Trophoblast cell (in vitro differentiated cells and primary cell): Measurements from ENCODE around the gene FNIP1.

Experiments used
- DNase-seq, 2 donors: peaks; one replicate each; pipeline ENCODE4 v3.0.0-alpha.2; 2016
- H2AFZ ChIP-seq: 2 replicates; pipeline ENCODE4 v1.6.1; 2013; ENCODE audit warnings: low read length, moderate library complexity, mild to moderate bottlenecking; ENCODE audit not compliant: insufficient read depth, poor library complexity
- H2AK5ac ChIP-seq: 2 replicates; pipeline ENCODE4 v1.6.1; 2013; ENCODE audit warnings: mild to moderate bottlenecking, low read length
- H2BK120ac ChIP-seq: 2 replicates; pipeline ENCODE4 v1.6.1; 2013; ENCODE audit warnings: low read length, mild to moderate bottlenecking, moderate library complexity; ENCODE audit not compliant: insufficient read depth, poor library complexity
- H2BK12ac ChIP-seq: 2 replicates; pipeline ENCODE4 v1.6.1; 2013; ENCODE audit warnings: mild to moderate bottlenecking, low read length, moderate library complexity
- H2BK5ac ChIP-seq: 2 replicates; pipeline ENCODE4 v1.6.1; 2013; ENCODE audit warnings: low read length, low read depth, moderate library complexity, mild to moderate bottlenecking; ENCODE audit not compliant: poor library complexity
- H3K14ac ChIP-seq: 2 replicates; pipeline ENCODE4 v1.6.1; 2013; ENCODE audit warnings: mild to moderate bottlenecking, low read length
- H3K18ac ChIP-seq: 2 replicates; pipeline ENCODE4 v1.6.1; 2013; ENCODE audit warnings: mild to moderate bottlenecking, low read length
- H3K23ac ChIP-seq: 2 replicates; pipeline ENCODE4 v1.6.1; 2013; ENCODE audit warnings: low read length
- H3K27ac ChIP-seq: 2 replicates; pipeline ENCODE4 v1.5.1; 2013; ENCODE audit warnings: low read depth, mild to moderate bottlenecking, inconsistent platforms, low read length, moderate library complexity
- H3K27me3 ChIP-seq: 2 replicates; pipeline ENCODE4 v1.6.1; 2013; ENCODE audit warnings: inconsistent platforms, mild to moderate bottlenecking, low read length, moderate library complexity; ENCODE audit not compliant: insufficient read depth
- H3K36me3 ChIP-seq, 2 experiments: 1 replicate in 1 of 2; 2 replicates in 1 of 2; pipeline ENCODE4 v1.6.1; 2013; ENCODE audit warnings: low read length in 2 of 2, mild to moderate bottlenecking in 2 of 2, moderate library complexity in 1 of 2; ENCODE audit not compliant: insufficient read depth in 2 of 2, control insufficient read depth in 1 of 2
- H3K4ac ChIP-seq: 2 replicates; pipeline ENCODE4 v1.6.1; 2013; ENCODE audit warnings: low read depth, mild to moderate bottlenecking, low read length, moderate library complexity
- H3K4me1 ChIP-seq, 2 experiments: 1 replicate in 1 of 2; 2 replicates in 1 of 2; pipeline ENCODE4 v1.6.1; 2013; ENCODE audit warnings: low read length in 2 of 2, mild to moderate bottlenecking in 2 of 2, moderate library complexity in 1 of 2; ENCODE audit not compliant: insufficient read depth in 2 of 2, control insufficient read depth in 1 of 2
- H3K4me2 ChIP-seq: 2 replicates; pipeline ENCODE4 v1.6.1; 2013; ENCODE audit warnings: inconsistent platforms, mild to moderate bottlenecking, low read length, moderate library complexity
- H3K4me3 ChIP-seq: 2 replicates; pipeline ENCODE4 v1.5.1; 2013; ENCODE audit warnings: mild to moderate bottlenecking, low read depth, low read length, inconsistent platforms
- H3K79me1 ChIP-seq: one replicate; pipeline ENCODE4 v1.6.1; 2013; ENCODE audit warnings: low read length
- H3K79me2 ChIP-seq: 2 replicates; pipeline ENCODE4 v1.6.1; 2013; ENCODE audit warnings: low read length, mild to moderate bottlenecking; ENCODE audit not compliant: control insufficient read depth, insufficient read depth, poor library complexity
- H3K9ac ChIP-seq: 2 replicates; pipeline ENCODE4 v1.6.1; 2013; ENCODE audit warnings: mild to moderate bottlenecking, low read length
- H3K9me3 ChIP-seq: 2 replicates; pipeline ENCODE4 v1.6.1; 2013; ENCODE audit warnings: low read depth, mild to moderate bottlenecking, control low read depth, inconsistent platforms, low read length; ENCODE audit not compliant: insufficient read depth
- H4K12ac ChIP-seq: 2 replicates; pipeline ENCODE4 v1.6.1; 2013; ENCODE audit warnings: low read depth, mild to moderate bottlenecking, low read length, moderate library complexity
- H4K8ac ChIP-seq: 2 replicates; pipeline ENCODE4 v1.6.1; 2013; ENCODE audit warnings: low read depth, mild to moderate bottlenecking, low read length, moderate library complexity
- H4K91ac ChIP-seq: one replicate; pipeline ENCODE4 v1.6.1; 2013; ENCODE audit warnings: low read depth, mild to moderate bottlenecking, low read length, moderate library complexity
- WGBS: extraction: QIAGEN DNeasy Blood & Tissue Kit; methylation state at CpG from one replicate; pipeline ENCODE4 v1.1.7; 2013; ENCODE audit warnings: missing lambda C conversion rate; ENCODE audit not compliant: insufficient read length, insufficient coverage; ENCODE audit errors: extremely low coverage; 5-methylcytosine and 5-hydroxymethylcytosine counted together

FNIP1 gene

DNA sequence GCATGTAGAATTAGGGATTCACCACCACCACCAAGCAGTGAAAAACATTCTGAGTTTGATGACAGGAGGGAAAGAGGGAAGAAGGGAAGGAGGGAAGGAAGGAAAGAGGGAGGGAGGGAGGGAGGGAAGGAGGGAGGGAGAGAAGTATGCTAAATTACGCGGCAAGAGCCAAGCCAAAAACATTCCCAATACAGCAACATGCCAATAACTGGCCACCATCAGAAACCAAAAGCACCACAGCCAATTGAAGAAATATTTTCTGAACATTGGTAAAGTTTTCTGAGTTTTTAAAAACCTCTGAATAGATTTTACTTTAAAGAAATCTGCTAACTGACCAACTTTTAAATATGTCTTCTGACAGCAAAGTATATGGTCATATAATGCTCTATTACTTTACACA lies 36.0 kb downstream of the FNIP1 start:
- Histone ChIP-seq H3K9me3 (no peaks in the 10 kb centered on the region), H2AK5ac (no peak overlapping the region), H4K8ac (no peak overlapping the region), H3K27ac (no peak overlapping the region), H3K79me2 (no peaks in the 10 kb centered on the region), H2AFZ (no peak overlapping the region), H3K36me3 (no peaks in the 10 kb centered on the region), H4K12ac (no peak overlapping the region), H3K4me1 (no peaks in the 10 kb centered on the region), H2BK12ac (no peak overlapping the region), H3K4me2 (no peak overlapping the region), H4K91ac (no peak overlapping the region), H3K9ac (no peak overlapping the region), H3K4me3 (no peak overlapping the region), H3K79me1 (no peaks in the 10 kb centered on the region), H2BK120ac (no peak overlapping the region), H2BK5ac (no peak overlapping the region), H3K14ac (no peak overlapping the region), H3K27me3 (no peaks in the 10 kb centered on the region), H3K23ac (no peak overlapping the region), H3K18ac (no peak overlapping the region), H3K4ac (no peak overlapping the region)
- DNase-seq: no peak
- WGBS: no CpG with 5 or more reads among the region's 2 CpGs

GRCh38 chr5:131759704-131760103 lies 37.1 kb downstream of the FNIP1 start:
- H4K8ac ChIP-seq: no peak overlapping the region
- no peak overlapping the region for H3K18ac ChIP-seq
- H4K12ac ChIP-seq: no peak overlapping the region
- H3K4ac ChIP-seq: no peak overlapping the region
- no peaks in the 10 kb centered on the region for H3K4me1 ChIP-seq
- no peak overlapping the region for H2BK5ac ChIP-seq
- H4K91ac ChIP-seq: no peak overlapping the region
- no peak overlapping the region for H2AK5ac ChIP-seq
- no peak overlapping the region for H3K4me3 ChIP-seq
- no peaks in the 10 kb centered on the region for H3K79me2 ChIP-seq
- H3K4me2 ChIP-seq: no peak overlapping the region
- H3K14ac ChIP-seq: no peak overlapping the region
- no peak overlapping the region for H2AFZ ChIP-seq
- H3K36me3 ChIP-seq: no peaks in the 10 kb centered on the region
- no peak overlapping the region for H3K9ac ChIP-seq
- no peaks in the 10 kb centered on the region for H3K9me3 ChIP-seq
- no peaks in the 10 kb centered on the region for H3K79me1 ChIP-seq
- no peak overlapping the region for H2BK120ac ChIP-seq
- no peaks in the 10 kb centered on the region for H3K27me3 ChIP-seq
- no peak overlapping the region for H3K27ac ChIP-seq
- H3K23ac ChIP-seq: no peak overlapping the region
- WGBS: no CpG with 5 or more reads among the region's 1 CpG
- H2BK12ac ChIP-seq: no peak overlapping the region
- no peak for DNase-seq

- no peak overlapping the region for H3K23ac ChIP-seq
- no peak overlapping the region for H2BK5ac ChIP-seq
- H3K4me3 ChIP-seq: no peak overlapping the region
- H3K9me3 ChIP-seq: no peaks in the 10 kb centered on the region
- peak overlapping the region; percentile 47 for H3K4ac ChIP-seq
- no CpG with 5 or more reads among the region's 3 CpGs for WGBS
- H2BK120ac ChIP-seq: no peak overlapping the region
- H3K27ac ChIP-seq: no peak overlapping the region
- no peak overlapping the region for H2AK5ac ChIP-seq
- no peak overlapping the region for H2AFZ ChIP-seq
- H3K79me2 ChIP-seq: no peaks in the 10 kb centered on the region
- no peak overlapping the region for H4K12ac ChIP-seq
- peak in 1 of 2 donors; percentile 12 for DNase-seq
- H3K4me1 ChIP-seq: no peaks in the 10 kb centered on the region
- no peaks in the 10 kb centered on the region for H3K79me1 ChIP-seq
- H3K18ac ChIP-seq: no peak overlapping the region
- H3K14ac ChIP-seq: no peak overlapping the region
- no peak overlapping the region for H3K9ac ChIP-seq
- H4K8ac ChIP-seq: no peak overlapping the region
- H2BK12ac ChIP-seq: no peak overlapping the region
- no peak overlapping the region for H4K91ac ChIP-seq
- H3K27me3 ChIP-seq: no peaks in the 10 kb centered on the region
- no peak overlapping the region for H3K4me2 ChIP-seq
- H3K36me3 ChIP-seq: no peaks in the 10 kb centered on the region
Observed at GRCh38 chr5:131758520-131758900, 38.3 kb downstream of the FNIP1 start.

DNA sequence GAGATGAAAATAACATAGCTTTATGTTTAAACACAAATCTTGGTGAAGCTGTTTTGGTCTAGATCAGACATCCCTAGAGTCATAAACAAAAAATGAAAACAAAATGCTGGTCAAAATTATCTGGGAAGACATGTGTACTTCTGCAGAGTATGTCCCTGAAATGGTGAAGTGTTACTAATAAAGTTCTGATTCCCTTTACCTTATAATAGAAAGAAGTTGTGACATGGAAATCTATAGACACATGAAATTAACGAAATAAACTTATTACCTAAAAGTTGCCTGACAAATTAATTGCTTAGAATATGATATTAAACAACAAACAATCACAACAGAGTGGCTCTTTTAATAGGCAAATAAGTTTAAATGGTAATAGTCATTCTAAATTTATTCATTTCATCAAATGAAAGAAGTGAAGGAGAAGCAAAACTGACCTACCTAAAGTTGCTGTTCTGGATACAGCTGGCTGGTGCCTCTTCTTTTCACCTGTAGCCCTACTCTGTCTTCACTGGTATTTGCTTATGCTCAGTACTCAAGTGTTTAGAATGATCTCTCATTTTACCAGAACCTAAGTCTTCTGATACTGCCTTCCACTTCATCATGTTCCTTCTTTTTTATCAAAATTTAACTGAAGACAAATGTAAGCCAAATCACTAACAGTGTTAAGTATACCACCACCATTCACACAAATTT lies 38.8 kb downstream of the FNIP1 start:
- Histone ChIP-seq H3K14ac (no peak overlapping the region), H3K18ac (no peak overlapping the region), H3K4me3 (no peak overlapping the region), H3K9me3 (no peaks in the 10 kb centered on the region), H3K36me3 (no peaks in the 10 kb centered on the region), H2AFZ (no peak overlapping the region), H3K9ac (no peak overlapping the region), H3K4ac (no peak overlapping the region), H2BK12ac (no peak overlapping the region), H3K4me2 (no peak overlapping the region), H4K8ac (no peak overlapping the region), H3K27me3 (no peaks in the 10 kb centered on the region), H3K79me2 (no peaks in the 10 kb centered on the region), H3K79me1 (no peaks in the 10 kb centered on the region), H4K12ac (no peak overlapping the region), H3K4me1 (no peaks in the 10 kb centered on the region), H2AK5ac (no peak overlapping the region), H3K23ac (no peak overlapping the region), H3K27ac (no peak overlapping the region), H2BK120ac (no peak overlapping the region), H2BK5ac (no peak overlapping the region), H4K91ac (no peak overlapping the region)
- no CpG with 5 or more reads among the region's 1 CpG for WGBS
- DNase-seq: no peak
